HepG2 (cell line): ENCODE data around the gene TGM1. TPM values are rescaled to one million over a fixed set of nuclear protein-coding genes. Genes with fewer than 3 reads are reported as not detected.

ENCODE experiments used
- ATAC-seq: fragments of 200-7000 bp; cut with Tn5 transposase; 3 replicates; pipeline ENCODE4 v1.9.1; 2020; ENCODE audit warnings: mild to moderate bottlenecking, moderate library complexity
- BruUV-seq: library from RNA; stranded (reverse); fragments of 400-500 nt; replicated peaks from 2 replicates; lab custom pipeline; 2021; lab: Mats Ljungman, UMichigan
- CTCF ChIA-PET: fragments of 300-600 bp; formaldehyde crosslinking; extraction: SDS; loops from one replicate; lab custom pipeline; 2021; ENCODE audit warnings: low total read pairs, inconsistent platforms, low intra/inter-chr PET ratio; lab: Yijun Ruan, JAX
- POLR2A ChIA-PET: fragments of 350-600 bp; sonication (Branson Sonifier 250); formaldehyde crosslinking; loops from one replicate; lab custom pipeline; 2020; ENCODE audit warnings: antibody characterized with exemption, inconsistent platforms; lab: Yijun Ruan, JAX
- DNase-seq: peaks from one replicate; pipeline ENCODE4 v3.0.0-alpha.2; 2015; ENCODE audit warnings: low spot score
- FAIRE-seq: peaks from 3 replicates; lab custom pipeline; 2011; peaks lifted over from hg19 to GRCh38; lab: Jason Lieb, UNC
- H2AFZ ChIP-seq: one replicate; pipeline ENCODE4 v1.6.1; 2011; ENCODE audit warnings: low read length, inconsistent platforms
- H3K27ac ChIP-seq: fragments of 300-600 bp; 3 replicates; pipeline ENCODE4 v1.8.0; 2011; ENCODE audit warnings: mixed run types, mild to moderate bottlenecking, mixed read lengths, low read length, inconsistent platforms; ENCODE audit not compliant: insufficient read depth; ENCODE audit errors: extremely low read length
- H3K27me3 ChIP-seq, 2 experiments: fragments of 200-600 bp in 1 of 2; 2 replicates in 1 of 2; 3 replicates in 1 of 2; pipeline versions ENCODE4 v1.6.0 to v1.8.0; 2011; ENCODE audit warnings: low read length in 2 of 2, mild to moderate bottlenecking in 2 of 2, moderate library complexity in 2 of 2, inconsistent platforms in 1 of 2; ENCODE audit not compliant: insufficient read depth in 2 of 2, control insufficient read depth in 1 of 2
- H3K36me3 ChIP-seq, 2 experiments: fragments of 200-600 bp in 1 of 2; replicated peaks in 1 of 2; 2 replicates in 1 of 2; 3 replicates in 1 of 2; pipeline versions ENCODE4 v1.5.1 to v1.8.0; 2011; ENCODE audit warnings: low read length in 2 of 2, inconsistent platforms in 1 of 2; ENCODE audit not compliant: insufficient read depth in 2 of 2, control insufficient read depth in 1 of 2
- H3K4me1 ChIP-seq: 2 replicates; pipeline ENCODE4 v1.5.1; 2012; ENCODE audit warnings: low read length, inconsistent platforms; ENCODE audit not compliant: insufficient read depth
- H3K4me2 ChIP-seq: 2 replicates; pipeline ENCODE4 v1.6.0; 2011; ENCODE audit warnings: low read depth, low read length, inconsistent platforms
- H3K4me3 ChIP-seq, 3 experiments: fragments of 200-600 bp in 1 of 3; sonication (generic), shearing (Covaris generic) in 1 of 3; replicated peaks in 1 of 3; 2 replicates each; pipeline ENCODE4 v1.5.1; 2011 to 2016; ENCODE audit warnings: low read length in 3 of 3, inconsistent platforms in 2 of 3, low read depth in 2 of 3, mild to moderate bottlenecking in 2 of 3, control low read depth in 1 of 3, mixed read lengths in 1 of 3; ENCODE audit not compliant: insufficient read depth in 1 of 3
- H3K79me2 ChIP-seq: one replicate; pipeline ENCODE4 v1.6.1; 2011; ENCODE audit warnings: low read length, inconsistent platforms; ENCODE audit not compliant: insufficient read depth
- H3K9ac ChIP-seq: 2 replicates; pipeline ENCODE4 v1.6.0; 2011; ENCODE audit warnings: mild to moderate bottlenecking, low read depth, low read length, inconsistent platforms; ENCODE audit not compliant: insufficient read depth
- H3K9me3 ChIP-seq: 2 replicates; pipeline ENCODE4 v1.5.1; 2012; ENCODE audit warnings: mild to moderate bottlenecking, low read length
- H4K20me1 ChIP-seq: 2 replicates; pipeline ENCODE4 v1.6.0; 2011; ENCODE audit warnings: inconsistent platforms, mild to moderate bottlenecking, low read length, moderate library complexity; ENCODE audit not compliant: insufficient read depth
- FOXC1 ChIP-seq: sonication (generic); formaldehyde crosslinking; IDR thresholded peaks from 2 replicates; pipeline ENCODE4 v1.8.0; 2022; ENCODE audit warnings: mild to moderate bottlenecking, missing genetic modification reagents, borderline replicate concordance
- MYC ChIP-seq: sonication (generic); formaldehyde crosslinking; IDR thresholded peaks from 2 replicates; pipeline ENCODE4 v1.9.0; 2021; ENCODE audit warnings: missing genetic modification reagents, borderline replicate concordance
- RBM22 ChIP-seq: fragments of 200-400 bp; formaldehyde crosslinking; optimal IDR thresholded peaks from 2 replicates; pipeline ENCODE3; 2017; ENCODE audit warnings: mild to moderate bottlenecking, low read length, moderate library complexity
- XRCC5 ChIP-seq: fragments of 200-400 bp; formaldehyde crosslinking; optimal IDR thresholded peaks from 2 replicates; pipeline ENCODE3; 2017; ENCODE audit warnings: mild to moderate bottlenecking, low read length
- WGBS: methylation state at CpG from one replicate; pipeline ENCODE4 v1.1.6; 2017; ENCODE audit warnings: low lambda C conversion rate; 5-methylcytosine and 5-hydroxymethylcytosine counted together
- in situ Hi-C: cut with HindIII; loops from 2 replicates; pipeline ENCODE4 v1.10.0; 2017; ENCODE audit warnings: low pct_unique_long_range_greater_than_20kb; ENCODE audit not compliant: extremely low pct_ligation_motif_present
- intact Hi-C: fragments of 100-400 bp; cut with micrococcal nuclease; formaldehyde crosslinking; loops from one replicate; pipeline ENCODE4 v1.10.0; 2022; ENCODE audit not compliant: unreplicated experiment
- polyA plus RNA-seq, 8 experiments: library from polyadenylated mRNA; depleted of rRNA in 3 of 8; stranded (reverse) in 7 of 8; unstranded in 1 of 8; fragments of >200 nt; fragmentation: Illumina TruSeq in 4 of 8; extraction: Trizol in 4 of 8; gene quantifications; 2 replicates each; pipeline versions ENCODE4 v1.2.1 to v1.2.3, GENCODE V29; 2011 to 2016; ENCODE audit warnings: low read depth in 4 of 8, missing spikeins in 1 of 8, mixed read lengths in 1 of 8; ENCODE audit not compliant: insufficient read depth in 1 of 8
- total RNA-seq, 5 experiments: library from RNA; depleted of rRNA; stranded (reverse); fragments of >200 nt; fragmentation: Illumina TruSeq; extraction: Trizol; gene quantifications; 2 replicates each; pipeline ENCODE4 v1.2.3, GENCODE V29; 2016; ENCODE audit warnings: low read depth in 1 of 5
- TF ChIP-seq, protein P1 (sequence below): sonication (generic); formaldehyde crosslinking; conservative IDR thresholded peaks from 2 replicates; pipeline ENCODE4 v1.8.1; 2023; ENCODE audit warnings: missing genetic modification reagents
- TF ChIP-seq, protein P2 (sequence below): sonication (generic); formaldehyde crosslinking; IDR thresholded peaks from 2 replicates; pipeline ENCODE4 v1.4.0; 2020; ENCODE audit warnings: low read depth, mild to moderate bottlenecking, missing genetic modification reagents
- TF ChIP-seq, protein P3 (sequence below): sonication (generic); formaldehyde crosslinking; IDR thresholded peaks from 2 replicates; pipeline ENCODE4 v1.5.1; 2020; ENCODE audit warnings: mild to moderate bottlenecking, missing genetic modification reagents, moderate library complexity

TGM1 gene
- total and polyA plus RNA-seq, 2 of the 13 experiments (the other 11 are each of a cell fraction or from before 2014, with no cell fraction given): 3.2 to 10.6 TPM

DNA sequence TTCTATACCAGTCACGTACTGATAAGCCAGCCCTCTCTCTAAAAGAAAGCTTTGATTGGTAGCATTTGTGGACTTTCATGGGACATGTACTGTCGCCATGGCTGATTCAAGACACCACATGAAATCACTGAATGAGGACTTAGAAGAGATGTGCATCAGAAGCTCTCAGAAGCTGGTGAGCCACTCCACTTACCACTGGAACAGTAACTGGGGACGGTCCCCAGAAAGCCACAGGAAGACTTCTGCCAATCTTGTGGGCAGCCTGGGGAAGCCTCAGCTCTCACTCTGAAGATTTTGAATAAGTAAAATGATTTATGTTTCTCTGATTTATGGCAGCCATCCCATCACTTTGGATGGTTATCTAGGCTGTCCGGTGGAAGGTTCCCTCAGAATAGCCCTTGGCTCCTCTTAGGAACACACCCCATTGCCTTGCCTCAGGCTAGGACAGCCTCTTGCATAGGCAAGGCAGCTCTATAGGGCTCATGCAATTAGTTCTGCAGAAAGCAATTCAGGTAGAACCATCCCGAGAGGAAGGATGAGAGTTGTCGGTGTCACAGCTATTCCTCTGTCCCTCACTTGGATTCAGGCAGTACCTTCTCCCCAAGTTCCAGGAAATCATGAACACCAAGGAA, 26.8 kb upstream of the TGM1 start:
- Histone ChIP-seq H3K9me3 (no peaks in the 10 kb centered on the region), H3K79me2 (no peaks in the 10 kb centered on the region), H3K27ac (no peak overlapping the region), H3K4me2 (no peak overlapping the region), H3K36me3 (peaks cover 35 to 49% of the 10 kb centered on the region in 2 experiments), H3K4me3 (no peak overlapping the region), H3K9ac (no peak overlapping the region), H4K20me1 (no peaks in the 10 kb centered on the region), H3K4me1 (peaks cover 10% of the 10 kb centered on the region), H3K27me3 (no peaks in the 10 kb centered on the region), H2AFZ (no peak overlapping the region)
- ChIA-PET POLR2A (interaction anchor here (3.1 to 24.7 kb wide), 3 partner anchors 9 to 49 kb away, joined by 20 to 850 read pairs (median 42); partner anchors contain the start of genes DHRS1, GMPR2, NEDD8 and NOP9), CTCF (no interaction called here)
- intact Hi-C loops: loop anchor here (10.0 kb wide), 1 partner anchor 985 kb away; the partner anchor contains the start of genes BCL2L2 and PPP1R3E
- TF ChIP-seq XRCC5 (no peak), RBM22 (peak; percentile 68)
- TF ChIP-seq, protein P1, sequence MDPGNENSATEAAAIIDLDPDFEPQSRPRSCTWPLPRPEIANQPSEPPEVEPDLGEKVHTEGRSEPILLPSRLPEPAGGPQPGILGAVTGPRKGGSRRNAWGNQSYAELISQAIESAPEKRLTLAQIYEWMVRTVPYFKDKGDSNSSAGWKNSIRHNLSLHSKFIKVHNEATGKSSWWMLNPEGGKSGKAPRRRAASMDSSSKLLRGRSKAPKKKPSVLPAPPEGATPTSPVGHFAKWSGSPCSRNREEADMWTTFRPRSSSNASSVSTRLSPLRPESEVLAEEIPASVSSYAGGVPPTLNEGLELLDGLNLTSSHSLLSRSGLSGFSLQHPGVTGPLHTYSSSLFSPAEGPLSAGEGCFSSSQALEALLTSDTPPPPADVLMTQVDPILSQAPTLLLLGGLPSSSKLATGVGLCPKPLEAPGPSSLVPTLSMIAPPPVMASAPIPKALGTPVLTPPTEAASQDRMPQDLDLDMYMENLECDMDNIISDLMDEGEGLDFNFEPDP (CRISPR knock-in tag): 0 out of 2 replicates have a peak, but pooled peaks have one; percentile 8
- BruUV-seq: no TSS peak
- DNase-seq: no peak
- no peak for ATAC-seq
- in situ Hi-C loops: no loop called here
- WGBS: 96% methylated on average over 6 of the region's 6 CpGs
- FAIRE-seq: no peak

DNA sequence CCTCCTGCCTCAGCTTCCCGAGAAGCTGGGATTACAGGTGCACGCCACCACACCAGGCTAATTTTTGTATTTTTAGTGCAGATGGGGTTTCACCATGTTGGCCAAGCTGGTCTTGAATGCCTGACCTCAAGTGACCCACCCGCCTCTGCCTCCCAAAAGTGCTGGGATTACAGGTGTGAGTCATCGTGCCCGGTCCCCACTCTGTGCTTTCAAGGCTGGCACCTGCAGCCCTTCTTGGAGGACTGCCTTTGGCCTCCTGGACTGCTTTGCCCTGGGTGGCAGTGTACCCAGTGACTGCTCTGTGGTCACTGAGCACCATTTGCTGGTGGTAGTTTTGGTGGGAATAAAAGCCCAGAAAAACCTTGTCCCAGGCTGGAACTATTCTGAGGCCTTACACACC, 24.0 kb upstream of the TGM1 start:
- DNase-seq: no peak

More for the DNA sequence above, 24.0 kb upstream of the TGM1 start:
- CTCF ChIA-PET: no interaction called here
- intact Hi-C loops: no loop called here
- no peaks in the 10 kb centered on the region for H3K79me2 ChIP-seq
- no peaks in the 10 kb centered on the region for H3K9me3 ChIP-seq
- no peaks in the 10 kb centered on the region for H4K20me1 ChIP-seq
- BruUV-seq: no TSS peak
- no peak overlapping the region for H3K4me2 ChIP-seq
- peaks cover 26 to 28% of the 10 kb centered on the region in 2 experiments for H3K36me3 ChIP-seq
- in situ Hi-C loops: no loop called here
- FAIRE-seq (no peak), ATAC-seq (no peak)
- TF ChIP-seq, protein P2, sequence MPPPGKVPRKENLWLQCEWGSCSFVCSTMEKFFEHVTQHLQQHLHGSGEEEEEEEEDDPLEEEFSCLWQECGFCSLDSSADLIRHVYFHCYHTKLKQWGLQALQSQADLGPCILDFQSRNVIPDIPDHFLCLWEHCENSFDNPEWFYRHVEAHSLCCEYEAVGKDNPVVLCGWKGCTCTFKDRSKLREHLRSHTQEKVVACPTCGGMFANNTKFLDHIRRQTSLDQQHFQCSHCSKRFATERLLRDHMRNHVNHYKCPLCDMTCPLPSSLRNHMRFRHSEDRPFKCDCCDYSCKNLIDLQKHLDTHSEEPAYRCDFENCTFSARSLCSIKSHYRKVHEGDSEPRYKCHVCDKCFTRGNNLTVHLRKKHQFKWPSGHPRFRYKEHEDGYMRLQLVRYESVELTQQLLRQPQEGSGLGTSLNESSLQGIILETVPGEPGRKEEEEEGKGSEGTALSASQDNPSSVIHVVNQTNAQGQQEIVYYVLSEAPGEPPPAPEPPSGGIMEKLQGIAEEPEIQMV: no peak
- TF ChIP-seq, protein P3, sequence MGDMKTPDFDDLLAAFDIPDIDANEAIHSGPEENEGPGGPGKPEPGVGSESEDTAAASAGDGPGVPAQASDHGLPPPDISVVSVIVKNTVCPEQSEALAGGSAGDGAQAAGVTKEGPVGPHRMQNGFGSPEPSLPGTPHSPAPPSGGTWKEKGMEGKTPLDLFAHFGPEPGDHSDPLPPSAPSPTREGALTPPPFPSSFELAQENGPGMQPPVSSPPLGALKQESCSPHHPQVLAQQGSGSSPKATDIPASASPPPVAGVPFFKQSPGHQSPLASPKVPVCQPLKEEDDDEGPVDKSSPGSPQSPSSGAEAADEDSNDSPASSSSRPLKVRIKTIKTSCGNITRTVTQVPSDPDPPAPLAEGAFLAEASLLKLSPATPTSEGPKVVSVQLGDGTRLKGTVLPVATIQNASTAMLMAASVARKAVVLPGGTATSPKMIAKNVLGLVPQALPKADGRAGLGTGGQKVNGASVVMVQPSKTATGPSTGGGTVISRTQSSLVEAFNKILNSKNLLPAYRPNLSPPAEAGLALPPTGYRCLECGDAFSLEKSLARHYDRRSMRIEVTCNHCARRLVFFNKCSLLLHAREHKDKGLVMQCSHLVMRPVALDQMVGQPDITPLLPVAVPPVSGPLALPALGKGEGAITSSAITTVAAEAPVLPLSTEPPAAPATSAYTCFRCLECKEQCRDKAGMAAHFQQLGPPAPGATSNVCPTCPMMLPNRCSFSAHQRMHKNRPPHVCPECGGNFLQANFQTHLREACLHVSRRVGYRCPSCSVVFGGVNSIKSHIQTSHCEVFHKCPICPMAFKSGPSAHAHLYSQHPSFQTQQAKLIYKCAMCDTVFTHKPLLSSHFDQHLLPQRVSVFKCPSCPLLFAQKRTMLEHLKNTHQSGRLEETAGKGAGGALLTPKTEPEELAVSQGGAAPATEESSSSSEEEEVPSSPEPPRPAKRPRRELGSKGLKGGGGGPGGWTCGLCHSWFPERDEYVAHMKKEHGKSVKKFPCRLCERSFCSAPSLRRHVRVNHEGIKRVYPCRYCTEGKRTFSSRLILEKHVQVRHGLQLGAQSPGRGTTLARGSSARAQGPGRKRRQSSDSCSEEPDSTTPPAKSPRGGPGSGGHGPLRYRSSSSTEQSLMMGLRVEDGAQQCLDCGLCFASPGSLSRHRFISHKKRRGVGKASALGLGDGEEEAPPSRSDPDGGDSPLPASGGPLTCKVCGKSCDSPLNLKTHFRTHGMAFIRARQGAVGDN: peak; percentile 20; the same call in 1 of the 2 replicates
- TF ChIP-seq MYC (CRISPR knock-in tag): 0 out of 2 replicates have a peak, but pooled peaks have one; percentile 9
- no peak for TF ChIP-seq FOXC1 (CRISPR knock-in tag)
- H3K4me3 ChIP-seq: no peak overlapping the region
- peaks cover 9% of the 10 kb centered on the region for H3K4me1 ChIP-seq
- 95% methylated on average over 5 of the region's 5 CpGs for WGBS
- no peaks in the 10 kb centered on the region for H3K27me3 ChIP-seq
- H3K27ac ChIP-seq: no peak overlapping the region
- POLR2A ChIA-PET: interaction anchor here (0.7 to 1.7 kb wide), 4 partner anchors 14 to 44 kb away, joined by 3 to 11 read pairs (median 5); partner anchors contain the start of genes CIDEB, RABGGTA and TINF2
- no peak overlapping the region for H2AFZ ChIP-seq
- no peak overlapping the region for H3K9ac ChIP-seq
